GM19238 (cell line): ENCODE data around the gene CD276.
"Not testable (repeated sequence)": the region's sequence is repeated elsewhere in the genome, so short reads cannot be mapped to it uniquely, and the experiment has no call there.

ENCODE experiments used
- DNase-seq: peaks from one replicate; pipeline ENCODE4 v3.0.0; 2011; ENCODE audit warnings: low spot score; ENCODE audit not compliant: insufficient read length

The CD276 gene

GRCh38 chr15:73683777-73684580 is at the start of gene CD276:
Gene CD276, plus strand, starts transcription at chr15:73684383. Its CDS starts 15,257 bp downstream, at chr15:73699640.
- no peak for DNase-seq

GRCh38 chr15:73637527-73637926 is 46.7 kb upstream of the CD276 start:
- DNase-seq = no peak

GRCh38 chr15:73639464-73639863 is 44.7 kb upstream of the CD276 start:
- not testable (repeated sequence) for DNase-seq

- DNase-seq = no peak
Measured at GRCh38 chr15:73647259-73648013, 36.7 kb upstream of the CD276 start.

GRCh38 chr15:73648014-73648295 is 36.2 kb upstream of the CD276 start:
- no peak for DNase-seq

GRCh38 chr15:73650416-73651126 is 33.6 kb upstream of the CD276 start:
- no peak for DNase-seq

GRCh38 chr15:73654659-73655058 is 29.5 kb upstream of the CD276 start:
- no peak for DNase-seq

- no peak for DNase-seq
Measured at GRCh38 chr15:73655724-73656123, 28.5 kb upstream of the CD276 start.

- DNase-seq = no peak
Measured at GRCh38 chr15:73658645-73659044, 25.5 kb upstream of the CD276 start.

- no peak for DNase-seq
Measured at GRCh38 chr15:73660455-73660854, 23.7 kb upstream of the CD276 start.

- no peak for DNase-seq
Measured at GRCh38 chr15:73674587-73674986, 9.6 kb upstream of the CD276 start.

- DNase-seq = no peak
Measured at GRCh38 chr15:73677146-73677607, 7.0 kb upstream of the CD276 start.

GRCh38 chr15:73677733-73678132 is 6.5 kb upstream of the CD276 start:
- no peak for DNase-seq

GRCh38 chr15:73678498-73678897 is 5.7 kb upstream of the CD276 start:
- no peak for DNase-seq

- DNase-seq = no peak
Measured at GRCh38 chr15:73679180-73679579, 5.0 kb upstream of the CD276 start.

- no peak for DNase-seq
Measured at GRCh38 chr15:73679964-73680363, 4.2 kb upstream of the CD276 start.

- DNase-seq = no peak
Measured at GRCh38 chr15:73680549-73680948, 3.6 kb upstream of the CD276 start.

- no peak for DNase-seq
Measured at GRCh38 chr15:73681063-73681462, 3.1 kb upstream of the CD276 start.

- DNase-seq = no peak
Measured at GRCh38 chr15:73681856-73682599, 2.2 kb upstream of the CD276 start.

- no peak for DNase-seq
Measured at GRCh38 chr15:73682600-73683090, 1.5 kb upstream of the CD276 start.

GRCh38 chr15:73683257-73683776 is 866 bp upstream of the CD276 start:
- no peak for DNase-seq
